ENCODE measurements around the gene MYO3B.

- TF ChIP-seq CTCF (conservative IDR thresholded peaks at IDR 0.05) (no peak), ZFX (IDR thresholded peaks at IDR 0.05) (no peak)
Observed at GRCh38 chr2:170148161-170148560, 29.8 kb upstream of the MYO3B start.
